ENCODE results near the gene RASD1.
"Not testable (repeated sequence)": the region's sequence is repeated elsewhere in the genome, so short reads cannot be mapped to it uniquely, and the experiment has no call there.

Gene RASD1

DNA sequence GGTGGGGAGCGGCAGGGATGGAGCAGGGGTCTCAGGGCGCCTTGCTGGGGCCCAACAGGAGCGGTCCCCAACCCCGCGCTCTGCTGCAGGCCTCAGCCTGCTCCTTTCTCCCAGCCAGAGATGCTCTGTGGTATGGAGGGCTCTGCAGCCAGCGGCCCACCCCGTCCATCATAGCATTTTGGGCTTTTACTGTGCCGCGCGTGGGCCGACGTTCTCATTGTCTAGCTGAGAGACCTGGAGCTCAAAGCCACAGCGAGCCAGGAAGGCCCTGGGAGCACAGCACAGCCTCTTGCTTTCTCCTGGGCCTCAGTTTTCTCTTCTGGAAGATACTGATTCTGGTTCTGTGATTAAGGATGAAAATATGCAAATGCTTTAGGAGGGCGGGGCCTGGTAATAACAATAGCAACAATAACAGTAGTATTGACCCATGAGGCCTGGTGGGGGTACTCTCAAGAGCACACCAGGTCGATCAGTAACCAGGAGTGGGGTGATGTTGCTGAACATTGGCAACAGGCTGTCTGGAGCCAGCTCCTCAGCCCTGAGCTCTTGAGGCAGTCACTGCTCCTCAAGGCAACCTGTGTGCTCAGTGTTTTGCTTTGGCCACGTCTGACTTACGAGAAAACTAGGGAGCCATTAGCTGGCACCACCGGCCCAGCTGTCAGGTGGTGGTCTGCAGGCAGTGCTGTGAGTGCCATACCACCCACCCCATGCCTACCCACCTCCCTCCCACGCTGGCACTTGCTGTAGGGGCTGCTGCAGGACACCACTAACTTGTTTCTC lies 1.1 kb upstream of the RASD1 start:
- no peak for DNase-seq (ENCODE audit: low read depth in 3 of 3)

DNA sequence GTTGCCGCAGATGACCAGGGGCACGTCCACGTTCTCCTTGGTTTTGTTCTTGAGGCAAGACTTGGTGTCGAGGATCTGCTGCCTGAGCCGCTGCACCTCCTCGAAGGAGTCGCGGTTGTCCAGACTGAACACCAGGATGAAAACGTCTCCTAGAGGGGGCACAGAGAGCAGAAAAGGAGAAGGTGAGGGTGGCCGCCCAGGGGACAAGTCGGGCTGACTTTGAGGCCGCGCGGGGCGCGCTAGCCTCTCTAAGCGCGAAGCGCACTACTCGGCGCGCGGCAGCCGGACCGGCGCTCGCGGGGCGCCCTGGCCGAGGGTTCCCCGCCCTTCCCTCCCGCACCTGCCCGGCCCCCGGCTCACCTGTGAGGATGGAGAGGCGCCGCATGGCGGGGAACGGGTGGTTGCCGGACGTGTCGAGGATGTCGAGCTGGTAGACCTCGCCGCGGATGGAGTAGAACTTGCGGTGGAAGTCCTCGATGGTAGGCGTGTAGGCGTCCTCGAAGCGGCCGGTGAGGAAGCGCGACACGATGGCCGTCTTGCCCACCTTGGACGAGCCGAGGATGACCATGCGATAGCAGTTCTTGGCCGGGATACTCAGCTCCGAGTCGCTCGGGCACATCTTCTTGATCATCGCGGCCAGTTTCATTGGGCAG lies 533 bp downstream of the RASD1 start:
- DNase-seq (ENCODE audit: low read depth in 3 of 3) = no peak

DNA sequence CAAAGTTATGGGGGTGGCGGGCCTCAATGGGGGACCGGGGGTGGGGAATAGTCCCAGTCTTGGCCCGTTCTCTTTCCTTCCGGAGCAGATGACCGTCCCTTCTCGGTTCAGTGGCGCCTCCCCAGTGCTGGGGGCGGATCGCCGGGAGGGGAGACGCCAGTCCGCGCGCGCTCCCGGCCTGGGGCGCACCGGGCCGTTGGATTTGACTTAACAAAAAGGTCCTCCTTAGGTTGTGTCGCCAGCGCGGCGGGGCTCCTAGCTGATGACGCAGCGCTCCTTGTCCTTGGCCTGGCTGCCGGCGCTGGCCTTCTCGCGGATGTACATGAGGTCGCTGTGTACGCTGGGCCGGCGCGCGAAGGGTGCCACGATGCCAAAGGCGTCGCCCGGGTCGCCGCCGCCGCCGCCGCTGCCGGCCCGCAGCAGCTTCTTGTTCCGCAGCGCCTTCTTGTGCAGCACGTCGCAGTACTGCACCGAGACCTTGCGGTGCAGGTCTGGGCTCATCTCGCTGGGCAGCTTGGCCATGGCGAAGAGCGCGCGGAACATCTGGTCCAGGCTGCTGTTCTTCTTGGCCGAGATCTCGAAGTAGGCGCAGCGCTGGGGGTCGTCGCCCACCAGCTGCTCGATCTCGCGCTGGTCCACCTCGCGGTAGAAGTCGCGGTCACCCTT lies 1.2 kb downstream of the RASD1 start:
- no peak for DNase-seq (ENCODE audit: low read depth in 3 of 3)

DNA sequence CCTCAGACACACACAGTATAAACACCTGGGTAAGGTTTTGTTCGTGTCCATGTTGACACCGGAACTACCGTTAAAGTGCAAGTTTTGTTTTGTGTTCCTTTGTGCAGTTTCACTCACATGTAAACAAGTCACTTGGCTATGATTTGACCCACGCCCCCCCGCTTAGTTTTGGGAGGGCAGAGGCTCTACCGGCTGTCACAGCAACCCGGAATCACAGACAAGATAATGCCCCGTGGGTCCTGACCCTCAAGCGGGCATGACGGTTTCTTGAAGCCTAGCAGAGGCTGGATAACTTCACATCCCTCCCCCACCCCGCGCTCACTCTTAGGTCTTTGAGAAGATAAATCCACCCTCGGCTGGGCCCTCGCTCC lies 1.7 kb downstream of the RASD1 start:
- DNase-seq (ENCODE audit: low read depth in 3 of 3) = no peak

DNA sequence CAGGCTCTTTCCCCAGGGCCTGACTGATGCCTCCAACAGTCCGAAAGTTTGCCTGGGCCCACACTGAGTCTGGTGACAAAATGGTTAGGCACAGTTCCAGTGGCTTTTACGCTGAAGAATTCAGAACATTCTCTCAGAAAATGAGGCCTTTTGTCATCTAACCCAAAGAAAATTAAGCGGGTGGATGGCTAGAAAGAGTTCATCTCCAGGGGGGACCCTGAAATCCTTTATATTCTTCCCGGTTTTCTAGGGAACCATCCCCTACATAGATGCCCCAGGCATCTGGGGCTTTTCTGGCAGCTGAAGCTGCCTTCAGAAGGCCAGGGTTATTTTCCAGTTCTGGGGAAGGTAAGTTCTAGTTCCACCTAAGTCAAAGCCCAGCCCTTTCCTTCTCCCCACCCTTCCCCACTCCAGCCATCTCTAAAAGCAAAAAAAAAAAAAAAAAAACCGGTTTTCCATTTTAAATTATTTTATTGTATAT lies 2.2 kb downstream of the RASD1 start:
- no peak for DNase-seq (ENCODE audit: low read depth in 3 of 3)

DNA sequence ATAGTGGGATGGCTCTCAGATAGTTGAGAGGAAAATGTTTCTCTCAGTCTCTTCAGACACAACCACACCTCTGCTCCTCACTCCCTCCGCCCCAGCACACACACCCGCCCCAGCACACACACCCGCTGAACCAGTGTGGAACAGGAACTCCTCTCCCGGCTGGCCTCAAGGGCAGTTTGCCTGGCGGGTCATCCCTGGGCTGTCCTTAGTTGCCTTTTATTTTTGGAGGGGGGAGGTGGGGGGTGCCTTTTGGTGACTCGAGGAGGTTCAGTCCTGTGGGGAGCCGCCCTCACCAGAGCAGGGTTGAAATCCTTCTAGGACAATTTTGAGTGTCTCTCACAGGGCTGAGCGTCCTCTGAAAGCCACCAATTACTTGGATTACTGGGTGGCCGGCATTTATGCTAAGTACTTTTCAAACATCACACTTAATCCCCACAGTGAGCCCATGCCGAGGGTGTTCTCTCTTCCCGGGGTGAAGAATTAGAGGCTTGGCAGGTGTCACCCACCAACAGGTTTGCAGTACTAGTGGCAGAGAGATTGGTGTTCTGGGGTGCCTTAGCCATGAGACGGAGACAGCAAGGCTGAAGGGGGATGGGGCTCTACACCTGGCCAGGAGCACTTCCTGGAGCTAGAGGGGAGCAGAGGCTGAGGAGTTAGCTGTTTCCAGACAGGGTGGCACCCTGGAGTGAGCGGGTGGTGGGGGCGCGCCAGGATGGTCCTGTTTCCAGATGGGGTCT lies 2.8 kb downstream of the RASD1 start:
- DNase-seq (ENCODE audit: low read depth in 3 of 3) = no peak

DNA sequence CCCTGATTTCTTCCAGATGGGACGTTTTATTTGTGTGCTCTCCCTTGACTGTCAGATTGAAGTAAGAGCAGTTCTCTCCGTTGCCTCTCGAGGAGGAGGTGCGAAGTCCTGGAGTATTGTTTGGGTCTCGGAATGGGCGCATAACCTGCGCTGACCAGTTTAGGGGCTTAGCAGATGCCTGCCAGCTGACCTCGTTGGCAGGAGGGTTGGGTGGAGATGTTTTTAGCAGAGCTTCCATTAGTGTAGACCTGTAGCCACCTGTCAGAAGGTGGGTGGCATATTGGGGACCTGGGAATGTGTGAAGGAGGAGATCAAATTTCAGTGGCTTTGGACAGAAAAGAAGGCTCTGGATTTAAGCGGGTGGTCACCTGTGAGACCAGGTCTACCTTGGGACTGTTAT lies 3.6 kb downstream of the RASD1 start:
- DNase-seq (ENCODE audit: low read depth in 3 of 3) = no peak

DNA sequence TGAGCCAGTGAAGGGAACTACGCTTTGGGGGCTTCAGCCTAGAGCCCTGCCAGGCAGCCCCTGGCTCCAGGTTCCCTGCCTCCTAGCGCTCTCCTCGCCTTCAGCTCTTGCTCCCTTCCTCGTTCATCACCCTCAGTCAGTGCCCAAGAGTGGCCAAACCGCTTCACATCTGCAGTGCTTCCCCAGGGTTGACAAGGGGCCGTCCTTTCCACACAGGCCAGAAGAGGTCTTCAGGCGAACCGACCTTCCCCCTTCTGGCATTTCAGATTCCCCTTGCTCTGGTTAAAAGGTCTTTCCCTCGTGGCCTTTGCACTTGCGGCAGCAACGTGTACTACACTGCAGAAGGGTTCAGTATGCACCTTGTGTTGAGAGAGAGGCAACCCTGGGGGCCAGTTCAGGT lies 4.1 kb downstream of the RASD1 start:
- no peak for DNase-seq (ENCODE audit: low read depth in 3 of 3)

DNA sequence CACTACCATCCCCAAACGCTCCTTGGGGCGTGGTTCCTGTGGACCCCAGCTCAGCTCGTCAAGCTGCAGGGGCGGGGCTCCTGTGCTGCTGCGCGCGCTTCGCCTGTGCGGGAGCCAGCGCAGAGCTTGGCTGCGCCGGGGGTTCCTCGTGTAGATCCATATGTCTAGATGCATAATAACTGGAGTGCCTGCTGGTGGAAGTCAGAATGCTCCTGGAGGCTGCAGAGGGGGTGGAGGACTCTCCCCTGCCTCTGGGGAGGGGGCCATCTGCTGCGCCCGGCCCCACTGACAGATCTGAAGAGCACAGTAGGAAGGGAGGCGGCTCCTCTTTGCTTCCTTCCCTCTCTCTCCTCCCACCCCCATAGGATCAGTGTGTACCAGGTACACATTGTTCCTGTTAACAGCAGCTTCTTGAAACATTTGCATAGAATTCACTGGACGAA lies 4.6 kb downstream of the RASD1 start:
- DNase-seq (ENCODE audit: low read depth in 3 of 3) = no peak

DNA sequence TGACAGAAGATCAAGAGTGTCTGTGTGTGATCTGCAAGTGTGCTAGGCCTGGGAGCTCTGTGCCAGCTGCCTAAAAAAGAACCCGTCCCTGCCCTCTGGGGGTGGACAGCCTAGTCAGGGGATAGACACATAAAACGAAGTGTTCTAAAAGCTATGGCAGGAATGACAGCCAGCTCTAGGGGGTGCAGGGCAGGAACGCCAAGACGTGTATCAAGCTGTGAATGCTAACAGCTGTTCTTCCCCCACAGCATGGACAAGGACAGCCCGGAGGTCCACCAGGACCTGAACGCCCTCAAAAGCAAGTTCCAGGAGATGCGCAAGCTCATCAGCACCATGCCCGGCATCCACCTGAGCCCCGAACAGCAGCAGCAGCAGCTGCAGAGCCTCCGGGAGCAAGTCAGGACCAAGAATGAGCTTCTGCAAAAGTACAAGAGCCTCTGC lies 5.1 kb downstream of the RASD1 start:
- DNase-seq (ENCODE audit: low read depth in 3 of 3) = no peak

DNA sequence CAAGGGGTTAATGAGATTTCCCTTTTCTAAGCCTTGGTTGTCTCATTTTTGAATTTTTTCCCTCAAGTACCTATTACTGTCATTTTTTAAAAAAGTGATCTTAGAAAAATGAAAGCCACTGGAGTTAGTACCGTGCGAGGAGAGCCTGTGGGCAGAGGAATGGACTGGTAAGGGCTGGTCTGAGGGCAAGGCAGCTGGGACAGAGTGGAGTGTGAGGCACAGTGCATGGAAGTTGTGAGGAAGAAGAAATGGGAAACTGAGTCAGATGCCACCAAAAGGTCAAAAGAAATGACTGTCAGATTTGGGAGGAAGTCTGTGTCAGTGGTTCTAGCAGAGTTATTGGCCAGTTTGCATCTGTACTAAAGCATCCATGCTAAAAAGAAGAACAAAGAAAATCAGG lies 8.2 kb downstream of the RASD1 start:
- no peak for DNase-seq (ENCODE audit: low read depth in 3 of 3)

DNA sequence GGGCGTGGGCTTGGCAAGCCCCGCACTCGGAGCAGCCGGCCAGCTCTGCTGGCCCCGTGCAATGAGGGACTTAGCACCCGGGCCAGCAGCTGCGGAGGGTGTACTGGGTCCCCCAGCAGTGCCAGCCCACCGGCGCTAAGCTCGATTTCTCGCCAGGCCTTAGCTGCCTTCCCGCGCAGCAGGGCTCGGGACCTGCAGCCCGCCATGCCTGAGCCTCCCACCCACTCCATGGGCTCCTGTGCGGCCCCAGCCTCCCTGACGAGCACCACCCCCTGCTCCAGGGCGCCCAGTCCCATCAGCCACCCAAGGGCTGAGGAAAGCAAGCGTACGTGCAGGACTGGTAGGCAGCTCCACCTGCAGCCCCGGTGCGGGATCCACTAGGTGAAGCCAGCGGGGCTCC lies 9.8 kb downstream of the RASD1 start:
- DNase-seq (ENCODE audit: low read depth in 3 of 3) = not testable (repeated sequence)

DNA sequence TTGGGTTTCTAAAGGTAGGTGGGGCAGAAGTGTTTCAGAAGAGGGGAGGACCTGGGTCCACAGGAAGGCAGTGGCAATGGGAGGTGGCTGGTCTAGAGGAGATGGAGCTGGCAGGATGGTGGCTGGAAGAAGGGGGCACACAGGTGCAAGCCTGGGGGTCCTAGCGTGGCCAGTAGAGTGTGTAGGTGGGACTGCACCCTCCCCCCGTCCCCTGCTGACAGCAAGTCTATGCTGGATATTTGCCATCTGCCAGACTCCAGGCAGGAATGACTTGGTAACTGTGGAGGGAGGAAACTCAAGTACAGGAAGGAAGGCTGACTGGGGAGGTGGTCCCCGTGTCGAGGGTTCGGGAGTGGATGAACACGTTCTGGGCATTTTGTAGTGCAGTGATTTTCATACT lies 10.8 kb downstream of the RASD1 start:
- DNase-seq (ENCODE audit: low read depth in 3 of 3) = no peak

DNA sequence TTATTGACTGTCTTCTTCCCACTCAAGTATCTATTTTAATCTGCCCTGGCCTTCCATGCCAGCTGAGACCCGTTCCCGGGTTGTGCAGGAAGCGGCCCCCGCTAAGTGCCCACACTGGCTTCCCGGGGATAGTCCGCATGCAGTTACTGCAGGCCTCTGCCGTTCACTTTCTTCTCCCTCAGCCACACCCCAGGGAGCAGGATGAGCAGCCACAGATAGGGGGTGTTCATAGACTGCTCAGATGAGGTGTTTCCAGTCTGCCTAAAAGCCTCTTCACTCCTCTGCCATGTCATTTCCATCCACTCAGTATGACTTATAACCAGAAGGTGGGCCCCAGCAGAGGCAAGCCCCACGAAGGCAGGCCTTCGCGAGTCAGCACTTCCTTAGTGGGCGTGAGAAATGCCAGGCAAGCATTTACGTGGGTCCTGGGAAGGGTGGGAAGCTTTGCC lies 11.7 kb downstream of the RASD1 start:
- peak in 1 of 3 experiments; percentile 43 for DNase-seq (ENCODE audit: low read depth in 3 of 3)

DNA sequence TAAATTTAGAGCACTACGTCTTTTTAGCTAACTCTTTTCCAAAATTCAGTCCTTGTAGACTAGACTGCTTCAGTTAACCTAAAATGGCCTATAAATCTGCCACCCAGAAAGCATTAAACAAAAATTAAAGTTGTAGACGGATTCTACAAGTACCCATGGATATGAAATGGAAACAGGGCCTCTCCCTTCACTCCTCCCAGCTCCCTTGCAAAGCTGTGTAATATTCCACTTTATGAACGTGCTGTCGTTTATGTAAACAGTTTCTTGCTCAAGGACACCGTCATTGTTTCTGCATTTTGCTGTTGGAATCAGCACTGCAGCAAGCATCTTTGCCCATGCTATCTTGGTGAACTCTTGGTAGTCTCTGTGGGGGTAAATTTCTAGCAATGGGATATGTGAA lies 14.3 kb downstream of the RASD1 start:
- DNase-seq (ENCODE audit: low read depth in 3 of 3) = no peak

DNA sequence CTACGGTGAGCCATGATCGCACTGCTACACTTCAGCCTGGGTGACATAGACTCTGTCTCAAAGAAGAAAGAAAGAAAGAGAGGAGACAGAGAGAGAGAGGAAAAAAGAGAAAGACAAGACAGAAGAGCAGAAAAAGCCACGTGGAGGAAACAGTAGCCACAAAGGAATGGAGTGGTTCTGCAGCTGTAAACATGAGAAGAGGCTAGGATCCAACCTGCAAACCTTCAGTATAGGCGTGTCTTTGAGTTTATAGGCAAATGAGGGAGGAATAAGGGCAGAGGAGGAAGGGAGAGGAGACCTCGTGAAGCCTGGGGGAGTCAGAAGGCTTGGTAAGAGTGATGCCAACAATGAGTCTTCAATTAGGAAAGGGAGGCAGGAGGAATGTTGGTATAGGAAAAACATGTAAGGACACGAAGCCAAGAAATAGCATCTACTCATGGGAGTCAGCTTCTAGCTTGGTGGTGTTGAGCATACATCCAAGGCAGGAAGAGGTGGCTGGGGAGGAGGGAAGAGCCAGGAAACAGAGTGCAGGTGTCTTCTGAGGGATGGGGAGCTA lies 15.5 kb downstream of the RASD1 start:
- no peak for DNase-seq (ENCODE audit: low read depth in 3 of 3)

DNA sequence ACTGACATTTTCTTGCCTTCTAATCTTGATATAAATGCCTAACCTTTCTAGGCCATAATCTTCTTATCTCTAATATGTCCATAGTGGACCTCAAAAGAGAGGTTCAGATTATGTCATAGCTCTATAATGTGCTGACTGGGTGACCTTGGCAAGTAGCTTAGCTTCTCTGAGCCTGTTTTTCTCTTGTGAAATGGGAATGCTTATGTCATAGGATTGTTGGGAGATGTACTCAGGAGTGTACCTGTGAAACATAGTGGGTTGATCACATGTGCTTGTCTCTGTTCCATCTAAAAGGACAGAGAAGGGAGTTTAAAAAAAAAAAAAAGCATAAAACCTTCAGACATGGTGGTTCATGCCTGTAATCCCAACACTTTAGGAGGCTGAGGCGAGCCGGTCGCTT lies 17.0 kb downstream of the RASD1 start:
- DNase-seq (ENCODE audit: low read depth in 3 of 3) = no peak

DNA sequence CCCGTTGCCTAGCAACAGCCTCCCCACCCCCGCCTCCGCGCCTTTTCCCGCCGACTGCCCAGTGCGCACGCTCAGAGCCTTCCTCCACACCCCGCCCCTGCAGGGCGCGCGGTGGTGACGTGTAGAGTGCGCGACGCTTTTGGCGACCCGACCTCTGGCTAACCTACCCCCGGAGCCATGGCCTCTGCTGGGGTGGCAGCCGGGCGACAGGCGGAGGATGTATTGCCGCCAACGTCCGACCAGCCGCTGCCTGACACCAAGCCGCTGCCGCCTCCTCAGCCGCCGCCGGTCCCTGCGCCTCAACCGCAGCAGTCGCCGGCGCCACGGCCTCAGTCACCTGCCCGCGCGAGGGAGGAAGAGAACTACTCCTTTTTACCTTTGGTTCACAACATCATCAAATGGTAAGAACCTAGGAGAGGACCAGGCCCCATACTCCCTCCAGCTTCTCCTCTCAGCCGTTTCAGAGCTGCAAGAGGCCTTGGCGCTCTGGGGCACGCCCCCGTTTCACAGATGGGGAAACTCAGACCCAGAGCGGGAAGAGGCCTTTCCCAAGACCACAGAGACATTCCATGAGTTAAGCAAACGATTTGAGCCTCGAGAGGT lies 19.2 kb downstream of the RASD1 start, which contains the start of gene MED9:
TSS of gene MED9 (plus strand) at position 136 of the 603 bp plus-strand sequence. CDS start at position 178, 42 bp downstream.
- DNase-seq (ENCODE audit: low read depth in 3 of 3) = peak; percentile 89 to 93 (median 92)

DNA sequence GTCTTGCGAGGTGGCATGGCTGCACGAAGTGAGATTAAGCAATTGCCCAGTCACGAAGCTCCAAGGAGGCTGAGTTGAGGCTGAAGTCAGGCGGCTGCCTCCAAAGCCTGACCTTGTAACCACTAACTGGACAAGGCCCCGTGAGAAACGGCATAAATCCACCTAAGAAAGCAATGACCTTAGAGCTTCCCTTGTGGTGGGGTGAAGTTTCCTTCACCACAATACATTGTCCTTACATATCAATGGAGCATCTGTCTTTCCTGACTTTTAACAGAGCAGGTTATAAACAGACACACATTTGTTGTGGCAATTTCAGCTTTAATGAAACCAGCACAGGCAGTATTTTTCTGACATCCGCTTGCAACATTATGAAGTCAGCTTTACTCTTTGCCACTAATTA lies 21.9 kb downstream of the RASD1 start:
- no peak for DNase-seq (ENCODE audit: low read depth in 3 of 3)

DNA sequence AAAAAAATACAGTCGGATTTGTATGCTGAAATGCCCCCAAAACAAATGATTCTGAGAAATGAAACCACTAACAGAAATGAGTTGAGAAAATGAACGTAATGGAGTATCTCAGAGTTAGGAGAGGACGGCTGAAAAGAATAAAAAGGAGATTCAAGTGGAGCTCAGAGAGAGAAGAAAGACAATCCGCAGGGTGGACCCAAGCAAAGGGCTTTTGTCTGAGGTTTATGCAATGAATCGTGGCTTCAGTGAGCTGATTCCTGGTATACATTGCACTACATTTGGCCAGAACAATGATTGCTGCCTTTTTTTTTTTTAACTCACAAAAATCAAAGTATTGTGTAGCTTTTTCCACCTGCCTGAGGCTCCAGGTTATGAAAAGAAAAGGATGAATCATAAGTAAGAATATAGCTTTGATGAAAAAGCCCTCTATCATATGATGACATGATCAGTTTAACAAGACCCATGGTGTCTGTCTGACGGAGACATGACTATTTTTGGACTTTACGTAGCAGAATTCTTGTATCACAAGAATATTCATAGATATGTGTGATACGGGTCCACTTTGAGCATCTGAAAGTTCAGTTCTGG lies 23.8 kb downstream of the RASD1 start:
- no peak for DNase-seq (ENCODE audit: low read depth in 3 of 3)

DNA sequence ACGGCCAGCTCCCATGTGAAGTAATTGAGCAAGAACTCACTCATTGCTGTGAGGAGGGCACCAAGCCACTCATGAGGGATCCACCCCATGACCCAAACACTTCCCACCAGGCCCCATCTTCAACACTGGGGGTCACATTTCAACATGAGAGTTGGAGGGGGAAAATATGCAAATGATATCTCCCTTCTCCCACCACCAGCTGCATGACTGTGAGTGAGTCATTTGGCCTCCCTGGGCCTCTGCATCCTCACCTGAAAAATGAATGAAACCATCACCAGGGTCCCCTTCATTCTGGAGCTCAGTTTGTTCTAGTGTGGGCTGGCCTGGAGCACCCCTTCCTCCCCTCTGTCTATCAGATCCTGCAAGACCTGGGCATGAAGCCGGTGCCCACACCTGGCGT lies 26.2 kb downstream of the RASD1 start:
- DNase-seq (ENCODE audit: low read depth in 3 of 3) = no peak

Measured in stimulated activated CD4-positive, alpha-beta T cell treated with anti-CD3 and anti-CD28 coated beads, TNF-alpha, amount 100 ng/mL, for 24 hours (primary cell).